Ovary (tissue), 9 donors: ENCODE results near the gene ABCC4. TPM values are rescaled to one million over a fixed set of nuclear protein-coding genes. Genes with fewer than 3 reads are reported as not detected.

ENCODE experiments used
- DNase-seq, 5 donors: peaks; one replicate each; pipeline ENCODE4 v3.0.0-alpha.2; 2019 to 2020
- H3K27ac ChIP-seq, 2 donors: fragments of 200-600 bp; one replicate each; pipeline versions ENCODE4 v1.5.1 to v1.8.0; 2019 to 2022
- H3K27me3 ChIP-seq: fragments of 200-600 bp; one replicate; pipeline ENCODE4 v1.8.0; 2022
- H3K36me3 ChIP-seq: fragments of 200-600 bp; sonication (generic); one replicate; pipeline ENCODE4 v1.5.1; 2019
- H3K4me1 ChIP-seq: one replicate; pipeline ENCODE4 v1.8.1; 2013; ENCODE audit warnings: mild to moderate bottlenecking, moderate library complexity; ENCODE audit not compliant: insufficient read depth
- H3K4me3 ChIP-seq: fragments of 200-600 bp; sonication (generic); one replicate; pipeline ENCODE4 v1.5.1; 2017
- H3K9me3 ChIP-seq, 2 donors: fragments of 200-600 bp in 1 of 2; sonication (generic) in 1 of 2; one replicate each; pipeline versions ENCODE4 v1.5.1 to v1.8.1; 2013 to 2019; ENCODE audit warnings: mild to moderate bottlenecking in 1 of 2, moderate library complexity in 1 of 2
- EP300 ChIP-seq: sonication (generic); formaldehyde crosslinking; IDR thresholded peaks from one replicate; pipeline ENCODE4 v1.6.1; 2017; ENCODE audit warnings: antibody characterized with exemption
- POLR2A ChIP-seq: fragments of 450-650 bp; IDR thresholded peaks from one replicate; pipeline ENCODE4 v1.6.1; 2017; ENCODE audit warnings: antibody characterized with exemption, mild to moderate bottlenecking, moderate library complexity
- WGBS, 3 donors: extraction: QIAGEN DNeasy Blood & Tissue Kit in 1 of 3; methylation state at CpG; one replicate each; pipeline versions ENCODE4 v1.1.5 to v1.1.7; 2013 to 2017; 5-methylcytosine and 5-hydroxymethylcytosine counted together
- intact Hi-C, 4 donors: fragments of 100-400 bp; cut with DNase I; formaldehyde crosslinking; loops; one replicate each; pipeline versions ENCODE4 v1.11.0 to v1.15.1; 2022 to 2023
- polyA plus RNA-seq, 2 donors: library from polyadenylated mRNA; stranded (reverse); fragments of 200-250 nt in 1 of 2; fragments of 350-450 nt in 1 of 2; fragmentation: Illumina TruSeq in 1 of 2; extraction: RNeasy Lipid Tissue Mini Kit (QIAGEN cat#74804) in 1 of 2; gene quantifications; one replicate each; pipeline ENCODE4 v1.2.3, GENCODE V29; 2013 to 2014
- total RNA-seq, 7 donors: library from RNA; depleted of rRNA in 2 of 7; stranded (reverse); fragments of >200 nt in 2 of 7; fragmentation: NEBNext Ultra II Directional in 3 of 7; extraction: Animal tissue kit (Norgen Biotek cat#: 25700) in 3 of 7; gene quantifications; one replicate each; pipeline versions ENCODE4 v1.1.0 to v1.2.4, GENCODE V29; 2016 to 2023
- TF ChIP-seq, protein P1 (sequence below), 3 donors: fragments of 450-650 bp in 2 of 3; fragments of 200-600 bp in 1 of 3; IDR thresholded peaks; one replicate each; pipeline versions ENCODE4 v1.5.1 to v1.8.0; 2016 to 2022; ENCODE audit warnings: antibody characterized with exemption in 3 of 3, mild to moderate bottlenecking in 1 of 3
- donor health status: DM: no; HTN: no; CAD: no; lungs with moderate emphysema.
- donor health status: DM: no; HTN: no; CAD: no.
- donor health status: Bipolar disorder and iron deficiency.
- donor health status: DM: yes; HTN: yes; CAD: no.
- donor health status: DM: no; HTN: no; CAD: no.
- donor health status: DM: yes; HTN: yes; CAD: no.

Gene ABCC4
- total and polyA plus RNA-seq, 9 donors = 6.1 to 28.5 (median 11.5) TPM

DNA sequence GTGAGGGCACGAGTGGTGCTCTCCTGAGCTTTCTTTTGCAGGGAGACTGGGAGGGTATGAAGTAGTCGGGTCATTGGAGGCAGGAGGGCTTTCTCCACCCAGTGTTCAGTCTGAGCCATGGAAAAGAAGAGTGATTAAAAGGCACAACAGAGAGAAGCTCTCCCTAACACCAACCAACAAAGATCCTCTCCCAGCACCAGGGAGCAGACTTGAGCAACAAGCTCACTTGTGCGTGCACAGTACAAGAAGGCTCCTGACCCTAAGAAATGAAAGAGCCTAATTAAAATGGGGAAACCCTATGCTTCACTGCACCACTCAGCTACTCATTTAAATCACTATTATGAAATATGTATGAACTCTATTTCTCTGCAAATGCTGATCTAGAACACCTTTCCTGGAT is 312.6 kb downstream of the ABCC4 start:
- DNase-seq = no peak
- whole genome bisulfite sequencing, 3 donors = 64 to 74% (median 66%) methylated on average over 3 of the region's 3 CpGs
- H3K27me3 ChIP-seq = no peaks in the 10 kb centered on the region
- H3K9me3 ChIP-seq = no peaks in the 10 kb centered on the region
- intact Hi-C loops = no loop called here
- TF ChIP-seq EP300 (no peak), POLR2A (no peak)
- TF ChIP-seq, protein P1, sequence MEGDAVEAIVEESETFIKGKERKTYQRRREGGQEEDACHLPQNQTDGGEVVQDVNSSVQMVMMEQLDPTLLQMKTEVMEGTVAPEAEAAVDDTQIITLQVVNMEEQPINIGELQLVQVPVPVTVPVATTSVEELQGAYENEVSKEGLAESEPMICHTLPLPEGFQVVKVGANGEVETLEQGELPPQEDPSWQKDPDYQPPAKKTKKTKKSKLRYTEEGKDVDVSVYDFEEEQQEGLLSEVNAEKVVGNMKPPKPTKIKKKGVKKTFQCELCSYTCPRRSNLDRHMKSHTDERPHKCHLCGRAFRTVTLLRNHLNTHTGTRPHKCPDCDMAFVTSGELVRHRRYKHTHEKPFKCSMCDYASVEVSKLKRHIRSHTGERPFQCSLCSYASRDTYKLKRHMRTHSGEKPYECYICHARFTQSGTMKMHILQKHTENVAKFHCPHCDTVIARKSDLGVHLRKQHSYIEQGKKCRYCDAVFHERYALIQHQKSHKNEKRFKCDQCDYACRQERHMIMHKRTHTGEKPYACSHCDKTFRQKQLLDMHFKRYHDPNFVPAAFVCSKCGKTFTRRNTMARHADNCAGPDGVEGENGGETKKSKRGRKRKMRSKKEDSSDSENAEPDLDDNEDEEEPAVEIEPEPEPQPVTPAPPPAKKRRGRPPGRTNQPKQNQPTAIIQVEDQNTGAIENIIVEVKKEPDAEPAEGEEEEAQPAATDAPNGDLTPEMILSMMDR (IDR thresholded peaks at IDR 0.05) = no peak
- H3K4me1 ChIP-seq = peaks cover 1% of the 10 kb centered on the region
- H3K27ac ChIP-seq = no peak overlapping the region
- H3K36me3 ChIP-seq = no peaks in the 10 kb centered on the region
- H3K4me3 ChIP-seq = no peak overlapping the region

DNA sequence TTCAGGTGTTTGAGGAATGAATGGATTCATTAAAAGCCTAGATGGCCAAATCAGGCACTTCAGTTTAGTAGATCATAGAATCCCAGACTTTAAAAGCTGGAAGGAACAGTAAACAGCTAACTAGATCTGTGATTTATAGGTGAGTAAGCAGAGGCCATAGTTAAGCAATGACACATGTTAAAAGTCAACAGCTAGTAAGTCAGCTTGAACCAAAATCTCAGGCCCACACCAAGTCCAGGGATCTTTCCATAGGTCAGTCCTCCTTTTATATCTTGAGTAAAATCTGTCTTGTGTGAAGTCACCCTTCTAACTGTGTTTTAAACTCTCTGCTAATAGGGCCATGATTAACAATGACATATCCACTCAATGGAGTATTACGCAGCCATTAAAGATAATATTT is 313.4 kb downstream of the ABCC4 start:
- H3K27ac ChIP-seq = no peak overlapping the region
- H3K4me1 ChIP-seq = no peaks in the 10 kb centered on the region
- H3K36me3 ChIP-seq = no peaks in the 10 kb centered on the region
- H3K9me3 ChIP-seq = no peaks in the 10 kb centered on the region
- DNase-seq = no peak
- no peak overlapping the region for H3K4me3 ChIP-seq
- WGBS, 3 donors = 98 to 99% (median 98%) methylated on average over 1 of the region's 1 CpG
- TF ChIP-seq EP300 = no peak
- TF ChIP-seq POLR2A = no peak
- TF ChIP-seq, protein P1 (IDR thresholded peaks at IDR 0.05) = no peak
- intact Hi-C loops = no loop called here
- no peaks in the 10 kb centered on the region for H3K27me3 ChIP-seq

DNA sequence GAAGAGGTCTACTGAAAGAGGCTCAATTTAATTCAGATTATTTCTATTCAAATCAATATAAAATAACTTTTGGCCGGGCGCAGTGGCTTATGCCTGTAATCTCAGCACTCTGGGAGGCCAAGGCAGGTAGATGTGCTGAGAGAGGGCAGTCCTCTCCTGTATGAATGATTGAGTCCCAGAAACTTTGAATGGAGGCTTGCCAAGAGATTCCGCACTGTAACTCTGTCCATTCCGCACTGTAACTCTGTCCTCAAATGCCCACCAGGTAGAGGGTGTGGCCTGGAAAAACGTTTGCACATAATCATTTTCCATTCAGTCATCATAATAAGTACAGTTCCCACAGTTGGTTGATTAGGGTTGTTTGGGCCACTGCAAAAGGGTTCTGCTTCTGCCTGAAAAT is 314.2 kb downstream of the ABCC4 start:
- H3K4me3 ChIP-seq = no peak overlapping the region
- H3K27ac ChIP-seq = no peak overlapping the region
- TF ChIP-seq EP300 (no peak), POLR2A (no peak)
- TF ChIP-seq, protein P1 (IDR thresholded peaks at IDR 0.05) = no peak
- no peak for DNase-seq
- H3K36me3 ChIP-seq = no peaks in the 10 kb centered on the region
- intact Hi-C loops = no loop called here
- WGBS, 3 donors = 80 to 85% (median 85%) methylated on average over 5 of the region's 5 CpGs
- no peaks in the 10 kb centered on the region for H3K9me3 ChIP-seq
- H3K4me1 ChIP-seq = no peaks in the 10 kb centered on the region
- H3K27me3 ChIP-seq = no peaks in the 10 kb centered on the region

DNA sequence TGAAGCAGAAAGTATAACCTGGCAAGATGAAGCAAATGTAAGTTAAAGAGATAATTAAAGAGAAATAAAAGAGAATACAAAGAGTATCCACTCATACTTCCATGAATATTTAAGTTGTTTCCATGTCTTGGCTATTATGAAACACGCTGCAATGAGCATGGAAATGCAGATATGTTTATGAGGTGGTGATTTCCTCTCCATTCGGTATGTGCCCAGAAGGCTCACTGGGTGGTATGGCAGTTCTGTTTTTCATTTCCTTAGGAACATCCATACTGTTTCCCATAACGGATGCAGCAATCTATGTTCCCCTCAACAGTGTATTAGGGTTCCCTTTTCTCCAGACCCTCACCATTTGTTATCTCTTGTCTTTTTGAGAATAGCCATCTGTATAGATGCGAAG is 316.3 kb downstream of the ABCC4 start:
- no peak for DNase-seq
- Histone ChIP-seq H3K4me3 (no peak overlapping the region), H3K4me1 (no peaks in the 10 kb centered on the region), H3K36me3 (no peaks in the 10 kb centered on the region), H3K27me3 (no peaks in the 10 kb centered on the region), H3K9me3 (no peaks in the 10 kb centered on the region), H3K27ac (no peak overlapping the region)
- TF ChIP-seq, protein P1 (IDR thresholded peaks at IDR 0.05) = no peak
- TF ChIP-seq POLR2A (no peak), EP300 (no peak)
- intact Hi-C loops = no loop called here
- WGBS, 3 donors = 80 to 89% (median 86%) methylated on average over 4 of the region's 4 CpGs

DNA sequence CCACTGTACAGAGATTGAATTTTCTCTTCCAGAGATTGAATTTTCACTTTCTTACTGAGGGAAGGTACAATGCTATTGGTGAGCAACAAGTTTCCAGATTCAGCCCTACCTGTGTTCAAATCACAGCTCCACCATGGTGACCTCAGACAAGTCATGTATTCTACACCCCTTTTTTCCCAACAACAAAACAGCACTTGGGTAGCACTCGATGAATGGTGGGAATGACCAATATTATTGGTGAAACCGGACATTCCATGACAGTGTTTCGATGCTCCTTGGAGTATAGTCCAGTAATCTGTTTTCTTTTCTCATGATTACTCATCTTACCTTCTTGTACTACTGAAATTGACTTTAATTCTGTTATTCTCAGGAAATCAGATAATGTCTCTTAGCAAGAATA is 322.7 kb downstream of the ABCC4 start:
- H3K4me3 ChIP-seq = no peak overlapping the region
- intact Hi-C loops = no loop called here
- DNase-seq = no peak
- no peaks in the 10 kb centered on the region for H3K27me3 ChIP-seq
- TF ChIP-seq POLR2A (no peak), EP300 (no peak)
- TF ChIP-seq, protein P1 (IDR thresholded peaks at IDR 0.05) = no peak
- no peaks in the 10 kb centered on the region for H3K4me1 ChIP-seq
- H3K9me3 ChIP-seq = no peaks in the 10 kb centered on the region
- WGBS, 3 donors = 92 to 95% (median 94%) methylated on average over 3 of the region's 3 CpGs
- H3K27ac ChIP-seq = no peak overlapping the region
- H3K36me3 ChIP-seq = no peaks in the 10 kb centered on the region
